ENCODE data around the gene CHGA.
A peak's percentile ranks its signal among the peaks of the same experiment; 100 is the strongest.

Gene CHGA, protein sequence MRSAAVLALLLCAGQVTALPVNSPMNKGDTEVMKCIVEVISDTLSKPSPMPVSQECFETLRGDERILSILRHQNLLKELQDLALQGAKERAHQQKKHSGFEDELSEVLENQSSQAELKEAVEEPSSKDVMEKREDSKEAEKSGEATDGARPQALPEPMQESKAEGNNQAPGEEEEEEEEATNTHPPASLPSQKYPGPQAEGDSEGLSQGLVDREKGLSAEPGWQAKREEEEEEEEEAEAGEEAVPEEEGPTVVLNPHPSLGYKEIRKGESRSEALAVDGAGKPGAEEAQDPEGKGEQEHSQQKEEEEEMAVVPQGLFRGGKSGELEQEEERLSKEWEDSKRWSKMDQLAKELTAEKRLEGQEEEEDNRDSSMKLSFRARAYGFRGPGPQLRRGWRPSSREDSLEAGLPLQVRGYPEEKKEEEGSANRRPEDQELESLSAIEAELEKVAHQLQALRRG

DNA sequence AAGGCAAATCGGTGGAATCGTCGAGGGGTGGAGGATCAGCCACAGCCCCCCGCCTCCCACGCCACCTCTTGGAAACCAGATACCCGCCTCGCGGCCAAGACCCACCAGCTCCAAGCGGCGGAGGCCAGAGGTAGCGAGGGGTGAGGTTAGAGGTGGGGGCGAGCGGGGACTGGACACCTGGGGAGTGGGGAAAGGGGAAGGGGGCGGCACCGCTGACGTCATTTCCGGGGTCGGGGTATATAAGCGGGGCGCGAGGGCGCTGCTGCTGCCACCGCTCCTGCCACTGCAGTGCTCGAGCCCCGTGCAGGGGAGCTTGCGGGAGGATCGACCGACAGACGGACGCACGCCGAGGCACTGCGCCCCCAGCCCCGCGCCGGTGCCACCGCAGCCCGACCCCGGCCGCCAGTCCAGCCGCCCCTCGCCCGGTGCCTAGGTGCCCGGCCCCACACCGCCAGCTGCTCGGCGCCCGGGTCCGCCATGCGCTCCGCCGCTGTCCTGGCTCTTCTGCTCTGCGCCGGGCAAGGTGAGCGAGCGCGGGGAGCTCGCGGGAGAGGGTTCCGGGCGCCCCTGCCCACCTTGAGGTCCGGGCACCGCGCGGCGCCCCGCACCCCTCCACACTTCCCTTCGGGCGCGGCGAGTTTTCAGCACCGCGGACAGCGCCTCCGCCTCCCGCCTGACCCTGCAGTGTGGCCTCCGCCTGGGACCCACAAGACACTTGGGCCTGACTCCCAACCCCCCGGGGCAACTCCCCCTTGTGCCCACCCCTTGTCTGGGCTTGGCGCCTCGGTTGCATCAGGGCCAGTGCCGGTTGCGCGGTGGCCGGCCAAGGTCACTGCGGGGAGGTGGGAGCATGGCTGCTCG, at the start of gene CHGA:
TSS of gene CHGA (plus strand) at position 268 of the 861 bp plus-strand sequence. CDS start at position 478, 210 bp downstream.
- no peak for DNase-seq (ENCODE audit: low read depth)

DNA sequence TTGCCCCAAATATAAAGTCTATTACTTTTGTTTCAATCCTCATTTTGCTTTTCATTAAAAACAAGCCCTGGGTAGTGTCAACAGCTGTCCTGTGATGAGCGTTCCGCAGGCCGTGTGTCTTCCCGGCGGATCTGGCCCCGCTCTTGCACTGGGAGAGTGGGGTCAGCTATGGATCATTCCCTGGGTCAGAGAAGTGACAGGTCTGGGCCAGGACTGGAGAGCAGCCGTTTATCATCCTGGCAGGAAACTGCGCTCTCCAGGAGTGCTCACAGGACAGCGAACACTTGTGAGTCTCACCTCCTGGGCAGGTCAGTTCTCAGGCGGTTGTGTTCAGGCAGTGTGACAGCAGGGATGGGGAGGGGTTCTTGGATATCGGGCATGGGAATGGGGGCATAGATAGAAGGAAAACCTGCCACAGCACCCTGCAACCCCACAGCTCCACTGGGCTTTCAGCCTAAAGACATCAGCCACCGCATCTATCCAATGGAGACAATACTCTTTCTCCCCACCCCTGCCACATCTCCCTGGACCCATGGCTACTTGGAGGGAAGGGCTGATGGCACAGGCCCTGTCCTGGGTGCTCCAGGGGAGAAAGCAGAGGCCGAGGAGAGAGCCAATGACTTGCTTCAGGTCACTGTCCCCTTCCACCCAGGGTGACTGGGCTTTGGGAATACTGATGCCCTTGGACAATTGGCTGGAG, 47.8 kb upstream of the CHGA start:
- no peak for DNase-seq (ENCODE audit: low read depth)

DNA sequence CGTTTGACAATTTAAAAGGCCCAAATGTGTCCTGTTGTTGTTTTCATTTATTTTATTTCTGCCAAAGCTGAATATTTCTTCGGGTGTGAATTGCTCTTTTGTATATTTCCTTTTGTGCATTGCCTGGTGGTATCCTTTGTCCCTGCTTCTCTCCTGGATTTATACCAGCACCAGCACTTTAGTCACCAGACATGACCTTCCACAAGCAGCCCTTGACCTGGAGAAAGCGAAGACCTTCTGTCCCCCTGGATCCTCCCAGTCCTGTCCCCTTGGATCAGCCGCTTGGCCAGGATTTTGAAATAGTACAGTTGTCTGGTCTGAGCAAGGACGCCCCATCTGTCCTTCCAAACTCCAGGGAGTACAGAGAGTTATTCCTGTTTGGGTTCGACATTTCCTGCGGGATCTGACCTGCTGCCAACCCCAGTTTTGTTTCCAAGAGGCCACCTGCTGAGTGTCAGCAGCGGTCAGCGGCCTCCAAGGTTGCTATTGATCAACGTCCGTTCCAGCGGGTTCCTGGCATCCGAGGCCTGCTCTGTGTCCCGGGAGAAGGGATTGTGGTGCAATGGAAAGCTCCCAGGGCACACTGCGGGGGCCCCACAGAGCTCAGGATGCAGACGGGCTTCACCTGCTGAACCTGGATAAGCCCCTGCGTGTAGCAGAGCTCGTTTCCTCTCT, 45.1 kb upstream of the CHGA start:
- DNase-seq (ENCODE audit: low read depth) = no peak

DNA sequence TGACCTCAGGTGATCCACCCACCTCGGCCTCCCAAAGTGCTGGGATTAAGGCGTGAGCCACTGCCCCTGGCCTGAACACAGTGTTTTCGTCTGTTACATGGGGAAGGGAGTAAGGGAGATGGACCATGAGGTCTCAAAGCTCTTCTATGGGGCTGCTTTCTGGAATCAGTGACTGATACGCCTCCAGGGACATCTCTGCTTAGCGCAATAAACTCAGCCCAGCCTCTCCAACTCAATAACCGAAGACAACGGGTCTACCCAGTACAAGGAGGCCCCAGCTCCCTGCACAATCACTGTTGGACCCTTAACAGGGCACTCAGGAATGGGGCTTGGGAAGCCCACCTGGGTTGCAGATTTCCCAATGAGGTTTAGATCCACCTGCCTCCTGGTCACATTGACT, 42.6 kb upstream of the CHGA start:
- DNase-seq (ENCODE audit: low read depth) = no peak

DNA sequence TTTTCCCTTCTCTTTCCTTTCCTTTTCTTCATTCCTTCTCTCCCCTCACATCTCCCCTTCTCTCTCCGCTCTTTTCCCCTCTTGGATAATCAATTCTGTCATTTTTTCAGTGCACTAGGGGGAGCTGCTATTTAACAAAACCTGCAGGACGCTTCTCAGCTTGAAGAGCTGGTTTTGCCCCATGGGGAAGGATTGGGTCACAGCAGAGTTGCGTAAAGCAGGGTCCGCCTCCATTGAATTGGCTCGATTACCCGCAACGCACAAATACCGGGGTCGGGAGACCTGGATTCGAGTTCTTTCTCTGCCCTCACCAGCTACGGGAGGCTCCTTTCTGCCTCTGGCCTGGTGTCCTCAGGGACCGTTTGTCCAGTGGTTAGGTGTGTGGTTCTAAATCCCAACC, 42.1 kb upstream of the CHGA start:
- DNase-seq (ENCODE audit: low read depth) = no peak

DNA sequence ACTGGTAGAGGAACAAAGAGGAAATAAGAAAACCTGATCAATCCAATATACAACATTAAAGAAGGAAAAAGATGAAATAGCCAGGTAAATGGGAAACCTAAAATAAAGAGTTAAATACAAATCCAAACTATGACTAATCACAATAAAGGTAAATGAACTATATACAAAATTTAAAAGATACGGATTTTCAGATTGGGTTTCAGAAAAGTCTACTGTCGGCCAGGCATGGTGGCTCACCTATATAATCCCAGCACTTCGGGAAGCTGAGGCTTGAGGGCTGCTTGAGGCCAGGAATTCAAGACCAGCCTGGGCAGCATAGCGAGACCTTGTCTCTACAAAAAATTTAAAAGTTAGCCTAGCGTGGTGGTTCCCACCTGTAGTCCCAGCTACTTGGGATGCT, 39.9 kb upstream of the CHGA start:
- no peak for DNase-seq (ENCODE audit: low read depth)

DNA sequence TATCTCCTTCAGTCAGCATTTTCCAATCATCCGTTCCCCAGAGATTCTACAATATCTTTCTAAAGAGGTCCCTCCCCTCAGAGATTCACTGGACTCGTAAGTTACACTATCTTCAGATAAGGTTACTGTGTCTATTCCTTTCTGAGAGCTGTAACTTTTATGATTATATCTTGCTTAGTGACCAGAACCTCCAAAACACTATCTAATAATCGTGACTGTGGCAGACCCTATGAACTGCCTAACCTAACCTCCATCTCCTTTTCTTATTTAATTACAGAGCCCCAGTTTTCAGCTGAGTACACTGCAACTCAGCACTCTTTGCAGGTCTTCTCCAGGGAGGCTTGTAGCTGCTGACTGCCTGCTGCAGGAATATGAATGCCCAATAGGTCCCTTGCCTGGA, 38.5 kb upstream of the CHGA start:
- DNase-seq (ENCODE audit: low read depth) = no peak

DNA sequence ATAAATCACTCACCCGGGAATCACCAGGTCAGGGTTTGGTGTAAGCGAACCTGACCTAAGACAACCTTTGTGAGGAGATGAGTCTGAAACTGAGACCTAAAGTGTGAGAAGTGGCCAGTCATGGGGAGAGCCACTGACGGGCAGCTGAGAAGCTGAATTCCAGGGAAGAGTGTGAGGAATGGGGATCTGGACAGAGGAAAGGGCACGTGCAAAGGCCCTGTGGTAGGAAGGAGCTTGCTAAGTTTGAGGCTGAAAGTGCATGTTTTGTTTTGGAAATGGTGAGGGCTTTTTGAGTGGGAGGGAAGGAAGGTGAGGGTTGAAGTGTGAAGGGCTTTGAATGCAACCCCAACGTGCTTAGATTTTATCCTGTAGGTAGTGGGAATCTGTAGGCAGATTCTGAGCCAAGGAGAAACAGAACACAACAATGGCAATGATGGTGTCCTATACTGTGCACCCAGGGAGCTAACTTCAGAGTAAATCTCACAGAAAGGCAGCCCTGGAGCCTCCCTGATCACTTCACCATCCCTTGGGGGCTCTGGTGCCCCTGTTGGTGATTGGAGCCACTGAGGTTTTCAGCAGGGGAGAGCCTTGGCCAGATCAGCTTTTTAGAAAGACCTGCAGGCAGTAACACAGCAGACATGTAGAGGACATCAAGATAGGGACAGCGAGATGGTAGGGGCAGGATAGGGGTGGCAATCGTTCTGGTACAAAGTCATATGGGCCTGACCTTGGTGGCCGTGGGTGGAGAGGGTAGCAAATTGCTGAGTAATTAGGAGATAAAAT, 37.5 kb upstream of the CHGA start:
- DNase-seq (ENCODE audit: low read depth) = no peak

DNA sequence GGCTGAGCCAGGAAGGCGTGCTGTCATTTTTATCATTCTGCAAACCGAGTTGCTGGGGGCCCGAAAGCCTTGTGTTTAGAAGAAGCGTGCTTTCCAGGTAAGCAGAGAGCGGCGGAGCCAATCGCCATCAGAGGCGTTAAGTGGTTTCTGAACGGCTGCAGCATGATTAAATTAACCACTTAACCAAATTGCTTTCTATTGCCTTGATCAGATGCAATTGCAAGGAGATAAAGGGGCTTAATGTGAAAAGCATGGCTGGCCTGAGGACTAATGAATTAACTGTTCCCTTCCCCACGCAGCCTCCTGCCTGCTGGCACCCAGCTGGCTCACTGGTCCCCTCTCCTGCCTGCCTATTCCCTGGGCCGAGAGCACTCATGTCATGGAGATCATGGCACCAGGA, 36.6 kb upstream of the CHGA start:
- no peak for DNase-seq (ENCODE audit: low read depth)

DNA sequence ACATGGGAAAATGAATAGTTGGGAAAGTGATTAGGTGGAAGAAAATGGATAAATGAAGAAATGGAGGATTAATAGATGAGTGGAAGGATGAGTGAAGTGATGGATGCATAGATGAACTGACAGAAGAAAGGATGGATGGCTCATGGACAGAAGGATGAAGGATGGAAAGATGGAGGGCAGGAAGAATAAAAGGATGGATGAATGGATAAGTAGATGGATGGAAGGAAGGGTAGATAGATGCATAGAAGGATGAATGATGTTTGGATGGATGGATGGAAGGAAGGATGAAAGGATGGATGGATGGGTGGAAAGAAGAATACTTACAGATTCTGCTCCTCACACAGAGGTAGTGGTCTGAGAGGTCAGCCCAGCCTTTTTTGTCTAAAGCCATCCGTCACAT, 35.8 kb upstream of the CHGA start:
- DNase-seq (ENCODE audit: low read depth) = no peak

DNA sequence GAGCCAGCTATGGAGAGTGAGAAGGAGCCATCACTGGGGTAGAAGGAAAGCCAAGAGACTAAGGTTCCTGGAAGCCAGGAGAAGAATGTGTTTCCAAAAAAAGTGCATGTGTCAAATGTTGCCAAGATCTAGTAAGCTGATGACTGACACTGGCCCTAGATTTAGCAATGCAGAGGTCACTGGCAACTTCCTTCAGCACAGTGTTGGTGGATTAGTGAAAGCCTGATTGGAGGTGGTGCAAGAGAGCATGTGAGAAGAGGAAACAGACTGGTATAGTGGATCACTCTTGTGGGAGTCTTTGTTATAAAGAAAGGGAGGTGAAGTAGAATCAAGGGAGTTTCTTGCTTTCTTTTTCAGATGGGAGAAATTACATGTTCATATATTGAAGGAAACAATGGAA, 34.1 kb upstream of the CHGA start:
- DNase-seq (ENCODE audit: low read depth) = no peak

DNA sequence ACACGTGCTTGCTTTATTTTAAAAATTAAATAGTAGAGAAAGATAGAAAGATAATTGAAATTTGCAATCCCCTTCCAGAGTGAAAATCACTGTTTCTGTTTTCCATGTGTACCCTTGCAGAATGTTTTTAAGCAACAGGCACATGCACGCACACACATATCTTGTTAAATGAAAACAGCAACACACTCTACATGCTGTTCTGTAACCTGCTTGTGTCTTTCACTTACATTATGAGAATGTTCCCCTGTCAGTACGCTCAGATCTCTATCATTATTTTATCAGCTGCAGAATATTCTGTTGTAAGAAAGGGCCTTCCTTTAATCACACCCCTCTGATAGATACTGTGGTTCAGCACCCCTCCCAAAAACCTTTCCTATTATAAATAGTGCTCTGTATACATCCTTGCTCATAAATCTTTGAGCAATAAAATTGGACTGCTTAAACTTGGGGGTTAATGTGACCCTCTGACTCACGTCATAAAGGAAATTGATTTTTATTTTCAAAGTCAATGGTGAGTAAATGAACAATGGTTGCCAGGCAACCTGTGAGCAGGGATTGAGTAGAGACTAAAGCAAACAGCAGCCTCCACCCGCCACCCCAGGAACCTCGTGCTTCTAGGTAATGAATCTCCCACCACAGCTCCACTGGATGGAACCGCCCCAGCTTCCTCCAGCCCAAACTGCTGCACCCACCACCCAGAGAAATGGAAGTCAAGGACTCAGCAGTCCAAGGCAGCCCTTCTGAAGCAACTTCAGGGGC, 31.9 kb upstream of the CHGA start:
- DNase-seq (ENCODE audit: low read depth) = no peak

DNA sequence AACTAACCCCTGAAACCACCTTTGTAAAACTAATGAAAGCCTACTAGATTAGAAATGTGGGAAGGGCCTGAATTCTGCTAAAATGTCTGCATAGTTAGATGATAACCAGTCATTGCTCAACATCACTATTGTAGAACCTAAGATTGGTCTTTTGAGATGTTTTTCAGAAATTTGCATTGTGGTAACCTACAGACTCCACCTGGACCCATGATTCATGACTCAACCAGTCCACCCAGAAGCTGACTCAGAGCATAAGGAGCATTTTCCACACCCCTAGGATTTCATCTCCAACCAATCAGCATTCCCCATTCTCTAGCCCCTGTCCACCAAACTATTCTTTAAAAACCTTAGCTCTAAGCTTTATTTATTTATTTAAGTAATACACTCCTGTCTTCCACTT, 30.4 kb upstream of the CHGA start:
- DNase-seq (ENCODE audit: low read depth) = no peak

DNA sequence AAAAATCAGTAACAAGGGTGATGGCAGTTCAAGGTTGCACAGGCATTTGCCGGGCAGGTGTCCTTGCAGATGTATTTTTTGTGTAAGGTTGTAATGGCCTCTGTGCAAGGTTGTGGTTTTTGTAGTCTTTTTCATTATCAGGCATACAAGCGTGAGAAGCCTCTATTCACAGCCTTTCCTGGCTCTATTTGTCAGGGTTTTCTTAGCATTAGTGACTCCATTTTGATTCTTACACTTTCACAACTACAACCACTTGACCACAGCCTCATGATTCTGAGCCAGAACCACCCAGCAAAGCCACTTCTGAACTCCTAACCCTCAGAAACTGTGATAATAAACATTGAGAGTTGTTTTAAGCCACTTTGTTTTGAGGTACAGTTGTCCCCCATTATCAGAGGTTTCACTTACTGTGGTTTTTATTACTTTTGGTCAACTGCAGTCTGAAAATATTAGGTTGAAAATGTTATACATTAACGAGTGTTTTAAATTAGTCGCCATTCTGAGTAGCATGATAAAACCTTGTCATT, 27.5 kb upstream of the CHGA start:
- no peak for DNase-seq (ENCODE audit: low read depth)

DNA sequence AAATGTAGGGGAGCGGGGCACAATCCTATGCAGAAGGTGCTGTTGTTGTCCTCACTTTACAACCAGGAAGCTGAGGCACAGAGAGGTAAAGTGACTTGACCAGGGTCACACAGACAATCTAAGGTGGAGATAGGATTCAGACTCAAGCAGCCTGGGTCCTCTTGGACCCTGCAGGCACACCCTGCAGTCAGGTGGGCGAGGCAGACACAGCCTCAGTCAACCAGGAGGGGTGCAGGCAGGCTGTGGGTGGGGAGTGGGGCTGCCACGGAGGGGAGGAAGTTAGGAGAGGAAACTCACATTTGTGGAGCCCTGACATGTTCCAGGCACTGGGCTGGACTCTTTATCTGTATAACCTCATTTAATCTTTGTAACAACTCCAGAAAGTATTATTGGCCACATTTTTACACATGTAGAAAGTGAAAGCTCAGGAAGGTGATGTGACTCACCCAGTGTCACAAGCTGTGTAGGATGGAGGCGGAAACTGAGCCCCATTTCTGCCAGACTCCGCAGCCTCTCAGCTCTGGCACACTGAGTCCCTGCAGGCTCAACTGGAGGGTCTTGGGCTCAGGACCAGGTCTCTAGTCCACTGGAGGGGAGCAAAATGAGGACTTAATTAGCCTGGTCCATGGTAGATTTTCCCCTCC, 24.9 kb upstream of the CHGA start:
- DNase-seq (ENCODE audit: low read depth) = peak; percentile 25

DNA sequence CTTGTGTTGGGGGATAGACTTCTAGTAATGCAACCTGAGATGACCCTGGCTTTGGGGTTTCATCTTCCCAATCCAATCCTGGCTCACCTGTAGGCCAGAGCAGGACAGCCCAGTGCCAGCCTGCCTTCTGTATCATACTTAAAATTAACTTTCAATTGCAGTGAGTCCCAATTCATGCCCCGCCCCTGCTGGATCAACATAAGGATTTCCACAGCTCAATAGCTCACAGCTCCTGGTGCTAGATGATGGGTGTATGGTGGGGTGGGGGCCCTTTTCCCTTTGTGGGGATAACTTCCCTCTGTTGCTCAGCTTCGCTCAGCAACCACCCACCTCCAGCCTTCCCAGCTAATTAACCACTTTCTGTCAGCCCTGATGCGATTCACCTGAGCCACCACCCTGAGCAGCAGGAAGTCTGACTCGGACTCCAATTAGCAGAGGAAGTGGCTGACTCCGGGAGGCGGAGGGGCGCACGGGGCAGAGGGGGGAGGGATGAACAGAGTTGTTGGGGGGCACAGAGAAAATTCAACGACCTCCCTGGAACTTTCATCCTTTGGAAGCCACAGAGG, 24.3 kb upstream of the CHGA start:
- no peak for DNase-seq (ENCODE audit: low read depth)

DNA sequence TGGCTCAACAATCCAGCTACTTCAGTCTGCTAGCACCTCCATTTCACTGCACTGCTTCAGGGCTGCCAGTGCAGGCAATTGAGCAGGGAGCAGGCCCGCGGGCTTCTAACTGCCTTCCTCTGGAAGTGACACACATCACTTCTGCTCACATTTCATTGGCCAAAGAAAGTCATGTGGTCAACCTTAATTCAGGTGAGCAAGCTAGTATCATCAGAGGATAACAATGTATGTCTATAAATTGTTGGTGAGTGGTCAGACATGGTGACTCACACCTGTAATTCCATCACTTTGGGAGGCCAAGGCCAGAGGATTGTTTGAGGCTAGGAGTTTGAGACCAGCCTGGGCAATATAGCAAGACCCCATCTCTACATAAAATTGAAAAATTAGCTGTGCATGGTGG, 22.3 kb upstream of the CHGA start:
- DNase-seq (ENCODE audit: low read depth) = no peak

DNA sequence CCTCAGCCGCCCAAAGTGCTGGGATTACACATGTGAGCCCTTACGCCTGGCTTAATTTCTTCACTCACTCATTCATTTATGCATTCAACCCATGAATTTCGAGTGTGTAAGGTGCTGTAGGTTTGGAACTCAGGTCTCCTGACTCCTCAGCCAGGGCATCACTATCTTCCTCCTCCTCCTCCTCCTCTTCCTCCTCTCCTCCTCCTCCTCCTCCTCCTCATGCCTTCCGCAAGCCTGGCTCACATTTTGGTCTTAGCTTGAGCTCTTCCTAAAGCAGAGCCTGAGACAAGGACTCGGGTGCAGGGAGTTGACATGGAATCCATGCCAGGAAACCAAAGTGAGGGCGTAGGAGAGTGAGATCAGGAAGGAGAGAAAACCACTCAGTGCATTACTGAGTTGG, 20.8 kb upstream of the CHGA start:
- no peak for DNase-seq (ENCODE audit: low read depth)

DNA sequence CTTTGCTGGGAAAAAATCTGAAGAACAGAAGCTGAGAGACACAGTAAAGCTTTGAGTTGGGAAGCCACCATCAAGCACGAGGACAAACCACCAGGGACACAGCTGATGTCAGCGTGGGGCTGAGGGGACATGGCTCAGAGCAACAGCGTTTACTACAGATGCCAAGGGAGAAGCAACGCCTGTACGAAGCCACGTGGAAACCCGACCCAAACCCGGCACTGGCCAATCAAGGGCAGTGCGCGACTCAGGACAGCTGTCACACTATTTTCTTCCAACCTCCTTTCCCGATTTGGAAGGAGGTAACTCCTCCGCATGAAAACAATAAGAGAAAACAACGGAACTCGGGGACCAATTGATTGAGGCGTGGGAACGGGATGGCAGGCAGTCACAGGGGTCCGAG, 20.2 kb upstream of the CHGA start:
- DNase-seq (ENCODE audit: low read depth) = no peak
